Heart right ventricle (tissue), 16 donors: ENCODE results near the gene SMURF2. TPM values are rescaled to one million over a fixed set of nuclear protein-coding genes. Genes with fewer than 3 reads are reported as not detected.
"Not testable (repeated sequence)": the region's sequence is repeated elsewhere in the genome, so short reads cannot be mapped to it uniquely, and the experiment has no call there.

Experiments used
- ATAC-seq, 8 donors: fragments of 200-7000 bp; cut with Tn5 transposase; one replicate each; pipeline ENCODE4 v1.9.1; 2020; ENCODE audit warnings: mild to moderate bottlenecking in 8 of 8, moderate library complexity in 8 of 8, moderate number of reproducible peaks in 1 of 8
- DNase-seq, 2 donors: peaks; one replicate each; pipeline ENCODE4 v3.0.0-alpha.2; 2020
- H3K27ac ChIP-seq, 10 donors: fragments of 200-600 bp; sonication (generic) in 2 of 10; one replicate each; pipeline versions ENCODE4 v1.5.0 to v1.8.0; 2020 to 2022; ENCODE audit warnings: mild to moderate bottlenecking in 3 of 10
- H3K27me3 ChIP-seq, 7 donors: fragments of 200-600 bp; one replicate each; pipeline ENCODE4 v1.8.0; 2021 to 2022; ENCODE audit warnings: mild to moderate bottlenecking in 2 of 7
- H3K36me3 ChIP-seq, 9 donors: fragments of 200-600 bp; sonication (generic) in 1 of 9; one replicate each; pipeline versions ENCODE4 v1.5.0 to v1.8.0; 2020 to 2022; ENCODE audit warnings: mild to moderate bottlenecking in 2 of 9
- H3K4me1 ChIP-seq, 9 donors: fragments of 200-600 bp; sonication (generic) in 1 of 9; one replicate each; pipeline versions ENCODE4 v1.5.0 to v1.8.0; 2020 to 2022; ENCODE audit warnings: mild to moderate bottlenecking in 4 of 9
- H3K4me3 ChIP-seq, 10 donors: fragments of 200-600 bp; sonication (generic) in 2 of 10; one replicate each; pipeline versions ENCODE4 v1.5.0 to v1.8.0; 2020 to 2022; ENCODE audit warnings: mild to moderate bottlenecking in 7 of 10, moderate library complexity in 2 of 10
- H3K9me3 ChIP-seq, 11 donors: fragments of 200-600 bp in 10 of 11; sonication (generic) in 2 of 11; one replicate each; pipeline versions ENCODE4 v1.5.0 to v1.8.0; 2013 to 2022; ENCODE audit warnings: mild to moderate bottlenecking in 2 of 11, control low read depth in 1 of 11, moderate library complexity in 1 of 11
- WGBS, 2 donors: extraction: QIAGEN DNeasy Blood & Tissue Kit; methylation state at CpG; one replicate each; pipeline ENCODE4 v1.1.7; 2013; ENCODE audit warnings: inconsistent platforms in 1 of 2; 5-methylcytosine and 5-hydroxymethylcytosine counted together
- intact Hi-C, 10 donors: fragments of 100-400 bp; cut with DNase I; formaldehyde crosslinking; loops; one replicate each; pipeline versions ENCODE4 v1.11.1 to v1.14.2; 2022
- polyA plus RNA-seq, 2 donors: library from polyadenylated mRNA; stranded (reverse); fragments of 200-250 nt; gene quantifications; one replicate each; pipeline ENCODE4 v1.2.3, GENCODE V29; 2013
- total RNA-seq, 10 donors: library from RNA; stranded (reverse); fragmentation: NEBNext Ultra II Directional in 3 of 10; extraction: Animal tissue kit (Norgen Biotek cat#: 25700) in 3 of 10; gene quantifications; one replicate each; pipeline versions ENCODE4 v1.2.1 to v1.2.4, GENCODE V29; 2021 to 2023
- TF ChIP-seq, protein P1 (sequence below), 9 donors: fragments of 200-600 bp; sonication (generic) in 2 of 9; IDR thresholded peaks; one replicate each; pipeline versions ENCODE4 v1.5.0 to v1.8.0; 2021 to 2022; ENCODE audit warnings: antibody characterized with exemption in 9 of 9, mild to moderate bottlenecking in 5 of 9, moderate library complexity in 1 of 9
- donor health status: Arrhythmogenic right ventricular cardiomyopathy.
- donor health status: ischemic (EF 13 %, LVEDD 7.1; RV severe dilation, severe dysfunction).
- donor health status: healthy with polysubstance abuse.
- donor health status: DM: no; HTN: yes; CAD: no.
- donor health status: DM: no; HTN: no; CAD: no.
- donor health status: ischemic (EF 25% LVEDD 6.9; RV normal size, moderate dysfunction).
- donor health status: ischemic (EF 25% LVEDD 5.7; RV mildly dilated, moderate dysfunction).
- donor health status: healthy.
- donor health status: DM: yes; HTN: yes; CAD: no.
- donor health status: Ischemic cardiomyopathy.
- donor health status: ischemic (EF 35%, LVEDD 5.7; RV mildly dilated, moderate dysfunction).
- donor health status: nonischemic (EF 11% LVEDD 7.7; RV severe dilation, severe dysfunction).
- donor health status: DM: yes; HTN: yes; CAD: no.
- donor health status: PGD.
- donor health status: ischemic (EF 29% LVEDD 5.4; RV normal size, mild dysfunction).
- donor health status: nonischemic (EF 23%, LVEDD 6.1; RV moderate dilation, normal function).

The SMURF2 gene
- total and polyA plus RNA-seq, 12 donors, result 4.0 to 15.5 (median 12.2) TPM

DNA sequence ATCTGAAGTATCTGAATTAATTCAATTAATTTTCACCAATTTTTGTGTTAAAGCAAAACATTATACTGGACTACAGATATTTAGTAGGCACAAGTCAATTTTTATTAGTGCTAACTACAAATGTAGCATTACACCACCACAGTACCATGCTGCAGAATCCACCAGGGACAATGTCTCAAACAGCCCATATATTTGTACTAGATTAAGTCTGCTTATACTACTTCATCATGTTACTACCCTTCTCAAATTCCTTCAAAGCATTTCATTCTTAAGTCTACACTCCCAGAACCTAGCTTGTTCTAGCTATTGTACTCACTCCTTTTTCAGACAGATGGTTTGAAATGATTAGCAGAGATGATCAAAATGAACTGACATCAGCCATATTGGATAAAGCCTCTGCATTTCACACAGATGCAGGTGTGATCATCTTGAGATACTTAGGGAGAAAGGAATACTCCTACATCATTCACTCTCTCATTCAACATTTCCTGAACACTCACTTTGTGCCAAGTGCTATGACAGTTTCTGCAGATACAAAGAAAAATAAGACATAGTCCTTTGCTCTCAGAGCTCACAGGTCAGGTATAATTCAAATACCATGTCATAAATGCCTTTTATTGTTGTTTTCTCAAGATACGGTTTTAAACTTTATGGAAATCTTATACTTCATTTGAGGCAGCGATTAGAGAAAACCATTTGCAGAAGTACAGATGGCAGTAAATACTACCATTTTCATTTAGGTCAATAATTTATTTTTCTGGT lies 47.7 kb downstream of the SMURF2 start:
- Histone ChIP-seq H3K9me3 (peaks cover 0 to 3% (median 0%) of the 10 kb centered on the region in 11 donors), H3K36me3 (no peaks in the 10 kb centered on the region), H3K4me1 (peaks cover 4 to 40% (median 32%) of the 10 kb centered on the region in 9 donors), H3K27ac (peak overlapping the region in 1 of 10 donors; percentile 3), H3K27me3 (no peaks in the 10 kb centered on the region), H3K4me3 (no peak overlapping the region)
- 69 to 72% methylated on average over 2 of the region's 2 CpGs for WGBS, 2 donors
- no peak for ATAC-seq
- TF ChIP-seq, protein P1, sequence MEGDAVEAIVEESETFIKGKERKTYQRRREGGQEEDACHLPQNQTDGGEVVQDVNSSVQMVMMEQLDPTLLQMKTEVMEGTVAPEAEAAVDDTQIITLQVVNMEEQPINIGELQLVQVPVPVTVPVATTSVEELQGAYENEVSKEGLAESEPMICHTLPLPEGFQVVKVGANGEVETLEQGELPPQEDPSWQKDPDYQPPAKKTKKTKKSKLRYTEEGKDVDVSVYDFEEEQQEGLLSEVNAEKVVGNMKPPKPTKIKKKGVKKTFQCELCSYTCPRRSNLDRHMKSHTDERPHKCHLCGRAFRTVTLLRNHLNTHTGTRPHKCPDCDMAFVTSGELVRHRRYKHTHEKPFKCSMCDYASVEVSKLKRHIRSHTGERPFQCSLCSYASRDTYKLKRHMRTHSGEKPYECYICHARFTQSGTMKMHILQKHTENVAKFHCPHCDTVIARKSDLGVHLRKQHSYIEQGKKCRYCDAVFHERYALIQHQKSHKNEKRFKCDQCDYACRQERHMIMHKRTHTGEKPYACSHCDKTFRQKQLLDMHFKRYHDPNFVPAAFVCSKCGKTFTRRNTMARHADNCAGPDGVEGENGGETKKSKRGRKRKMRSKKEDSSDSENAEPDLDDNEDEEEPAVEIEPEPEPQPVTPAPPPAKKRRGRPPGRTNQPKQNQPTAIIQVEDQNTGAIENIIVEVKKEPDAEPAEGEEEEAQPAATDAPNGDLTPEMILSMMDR (IDR thresholded peaks at IDR 0.05), result no peak
- DNase-seq, result no peak
- intact Hi-C loops, result no loop called here

DNA sequence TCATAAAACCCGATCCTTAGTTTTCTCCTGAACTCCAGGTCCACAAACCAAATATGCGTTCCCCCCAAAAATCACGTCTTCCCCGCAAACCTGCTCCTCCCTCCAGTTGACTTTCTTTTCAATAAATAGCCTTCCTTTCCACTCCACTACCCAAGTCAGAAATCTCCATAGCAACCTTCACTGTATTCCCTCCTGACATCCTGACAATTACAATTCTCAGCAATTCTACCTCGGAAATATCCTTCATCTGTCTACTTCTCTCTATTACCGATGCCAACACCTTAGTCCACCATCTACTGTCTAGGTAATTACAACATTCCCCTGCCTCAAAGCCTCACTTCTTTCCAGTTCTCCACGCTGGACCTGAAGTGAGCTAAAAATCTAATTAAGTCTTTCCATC lies 50.7 kb downstream of the SMURF2 start:
- WGBS, 2 donors, result 81 to 83% methylated on average over 7 of the region's 7 CpGs
- DNase-seq, result no peak
- no peaks in the 10 kb centered on the region for H3K36me3 ChIP-seq
- H3K4me1 ChIP-seq, result peaks cover 4 to 41% (median 30%) of the 10 kb centered on the region in 9 donors
- H3K9me3 ChIP-seq, result peaks cover 0 to 10% (median 0%) of the 10 kb centered on the region in 11 donors
- no peak overlapping the region for H3K27ac ChIP-seq
- TF ChIP-seq, protein P1 (IDR thresholded peaks at IDR 0.05), result no peak
- intact Hi-C loops, result no loop called here
- no peak for ATAC-seq
- H3K27me3 ChIP-seq, result no peaks in the 10 kb centered on the region
- H3K4me3 ChIP-seq, result no peak overlapping the region

DNA sequence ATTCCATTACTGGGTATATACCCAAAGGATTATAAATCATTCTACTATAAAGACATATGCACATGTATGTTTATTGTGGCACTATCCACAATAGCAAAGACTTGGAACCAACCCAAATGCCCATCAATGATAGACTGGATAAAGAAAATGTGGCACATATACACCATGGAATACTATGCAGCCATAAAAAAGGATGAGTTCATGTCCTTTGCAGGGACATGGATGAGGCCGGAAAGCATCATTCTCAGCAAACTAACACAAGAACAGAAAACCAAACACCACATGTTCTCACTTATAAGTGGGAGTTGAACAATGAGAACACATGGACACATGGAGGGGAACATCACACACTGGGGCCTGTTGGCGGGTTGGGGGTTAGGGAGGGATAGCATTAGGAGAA lies 51.9 kb downstream of the SMURF2 start:
- intact Hi-C loops, H3K4me3 ChIP-seq, H3K36me3 ChIP-seq, DNase-seq, ATAC-seq, H3K27me3 ChIP-seq, H3K27ac ChIP-seq: not testable (repeated sequence)
- peaks cover 0 to 10% (median 0%) of the 10 kb centered on the region in 11 donors for H3K9me3 ChIP-seq
- WGBS, 2 donors, result 79 to 94% methylated on average over 2 of the region's 2 CpGs
- peaks cover 4 to 41% (median 26%) of the 10 kb centered on the region in 9 donors for H3K4me1 ChIP-seq

DNA sequence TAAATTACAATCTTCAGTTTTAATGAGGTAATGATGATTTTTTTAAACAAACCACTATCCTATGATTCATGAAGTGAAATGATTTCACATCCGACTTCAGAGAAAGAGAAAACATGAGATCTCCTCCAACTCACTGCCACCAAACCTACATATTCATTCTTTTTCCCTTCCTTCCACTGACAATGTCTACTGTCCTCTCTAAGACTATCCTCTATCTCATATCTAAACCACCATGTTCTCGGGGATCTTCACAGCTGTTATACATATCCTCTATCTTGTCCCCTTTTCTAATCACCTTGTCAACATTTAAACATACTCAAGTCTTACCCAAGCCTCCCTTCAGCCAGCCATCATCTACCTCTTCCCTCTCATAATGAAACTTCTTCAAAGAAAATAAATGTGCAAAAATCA lies 53.5 kb downstream of the SMURF2 start:
- no peak overlapping the region for H3K27ac ChIP-seq
- DNase-seq (no peak), ATAC-seq (no peak)
- WGBS, 2 donors, result 75 to 77% methylated on average over 2 of the region's 2 CpGs
- H3K27me3 ChIP-seq, result no peaks in the 10 kb centered on the region
- H3K36me3 ChIP-seq, result no peaks in the 10 kb centered on the region
- peaks cover 0 to 40% (median 16%) of the 10 kb centered on the region in 9 donors for H3K4me1 ChIP-seq
- peaks cover 0 to 10% (median 0%) of the 10 kb centered on the region in 11 donors for H3K9me3 ChIP-seq
- TF ChIP-seq, protein P1 (IDR thresholded peaks at IDR 0.05), result no peak
- H3K4me3 ChIP-seq, result no peak overlapping the region
- intact Hi-C loops, result no loop called here
